HEK293T (cell line): ENCODE data around the gene FBXW8.
A peak's percentile ranks its signal among the peaks of the same experiment; 100 is the strongest.

Source experiments
- CTCF ChIA-PET: fragments of 350-600 bp; formaldehyde crosslinking; extraction: SDS; loops from one replicate; lab custom pipeline; 2021; ENCODE audit warnings: antibody characterized with exemption, inconsistent platforms; lab: Yijun Ruan, JAX
- POLR2A ChIA-PET: fragments of 350-600 bp; formaldehyde crosslinking; extraction: SDS; loops from one replicate; lab custom pipeline; 2020; ENCODE audit warnings: antibody characterized with exemption, inconsistent platforms; lab: Yijun Ruan, JAX
- DNase-seq: peaks from one replicate; pipeline ENCODE4 v3.0.0; 2012; ENCODE audit warnings: mixed read lengths; ENCODE audit errors: extremely low spot score
- ARNT ChIP-seq: fragments of 450-650 bp; IDR thresholded peaks from 2 replicates; pipeline ENCODE4 v1.6.1; 2017; ENCODE audit warnings: mild to moderate bottlenecking
- BHLHE40 ChIP-seq: fragments of 450-650 bp; IDR thresholded peaks from 2 replicates; pipeline ENCODE4 v1.6.1; 2016; ENCODE audit warnings: mild to moderate bottlenecking, moderate library complexity, borderline replicate concordance
- CTBP1 ChIP-seq: fragments of 450-650 bp; IDR thresholded peaks from 2 replicates; pipeline ENCODE4 v1.6.1; 2016; ENCODE audit warnings: borderline replicate concordance
- ELF4 ChIP-seq: fragments of 450-650 bp; IDR thresholded peaks from 2 replicates; pipeline ENCODE4 v1.6.1; 2017; ENCODE audit warnings: antibody characterized with exemption
- FOXA1 ChIP-seq: fragments of 450-650 bp; IDR thresholded peaks from 2 replicates; pipeline ENCODE4 v1.6.1; 2016; ENCODE audit warnings: mild to moderate bottlenecking
- FOXK2 ChIP-seq: fragments of 450-650 bp; IDR thresholded peaks from 2 replicates; pipeline ENCODE4 v1.6.1; 2016; ENCODE audit warnings: mild to moderate bottlenecking
- FOXM1 ChIP-seq: fragments of 450-650 bp; IDR thresholded peaks from 2 replicates; pipeline ENCODE4 v1.6.1; 2017; ENCODE audit warnings: mild to moderate bottlenecking, borderline replicate concordance
- HDGF ChIP-seq: fragments of 450-650 bp; IDR thresholded peaks from 2 replicates; pipeline ENCODE4 v1.6.1; 2017; ENCODE audit warnings: antibody characterized with exemption, borderline replicate concordance
- L3MBTL2 ChIP-seq: fragments of 450-650 bp; conservative IDR thresholded peaks from 2 replicates; pipeline ENCODE4 v1.6.1; 2016; ENCODE audit warnings: mild to moderate bottlenecking
- LEF1 ChIP-seq: fragments of 450-650 bp; IDR thresholded peaks from 2 replicates; pipeline ENCODE4 v1.6.1; 2017; ENCODE audit warnings: mild to moderate bottlenecking, borderline replicate concordance
- NFRKB ChIP-seq: fragments of 450-650 bp; IDR thresholded peaks from 2 replicates; pipeline ENCODE4 v1.6.1; 2016; ENCODE audit warnings: mild to moderate bottlenecking, moderate library complexity
- SP1 ChIP-seq: fragments of 450-650 bp; IDR thresholded peaks from 2 replicates; pipeline ENCODE4 v1.6.1; 2017
- SUZ12 ChIP-seq: fragments of 450-650 bp; IDR thresholded peaks from 2 replicates; pipeline ENCODE4 v1.6.1; 2016; ENCODE audit warnings: mild to moderate bottlenecking
- TARDBP ChIP-seq: fragments of 450-650 bp; IDR thresholded peaks from 2 replicates; pipeline ENCODE4 v1.6.1; 2016
- ZNF384 ChIP-seq: fragments of 450-650 bp; IDR thresholded peaks from 2 replicates; pipeline ENCODE4 v1.6.1; 2016
- TF ChIP-seq, protein P1 (sequence below): fragments of 450-650 bp; IDR thresholded peaks from 2 replicates; pipeline ENCODE4 v1.6.1; 2016

Gene FBXW8

DNA sequence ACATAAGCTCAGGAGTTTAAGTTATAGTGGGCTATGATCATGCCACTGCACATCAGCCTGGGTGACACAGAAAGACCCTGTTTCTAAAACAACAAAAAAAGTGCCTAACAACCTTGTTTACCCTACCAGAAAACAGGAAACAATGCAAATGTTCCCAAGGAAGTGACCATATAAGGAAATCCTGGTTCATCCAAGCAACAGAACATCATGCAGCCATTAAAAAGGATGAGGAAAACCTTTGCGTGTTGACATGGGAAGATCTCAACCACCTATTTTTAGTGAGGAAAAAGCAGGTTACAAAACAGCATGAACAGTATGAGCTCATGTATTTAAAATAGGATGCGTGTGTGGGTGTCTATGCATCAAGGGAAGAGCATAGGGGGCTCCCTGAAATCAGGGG lies 43.2 kb upstream of the FBXW8 start:
- POLR2A ChIA-PET = no interaction called here
- DNase-seq = no peak
- CTCF ChIA-PET = interaction anchor here (0.9 to 1.1 kb wide), 2 partner anchors 15 to 164 kb away, joined by 3 read pairs; no protein-coding TSS in a partner anchor
- TF ChIP-seq SUZ12 (no peak), ZNF384 (no peak), L3MBTL2 (no peak), ARNT (no peak), HDGF (no peak), FOXM1 (no peak), SP1 (no peak)
- TF ChIP-seq, protein P1, sequence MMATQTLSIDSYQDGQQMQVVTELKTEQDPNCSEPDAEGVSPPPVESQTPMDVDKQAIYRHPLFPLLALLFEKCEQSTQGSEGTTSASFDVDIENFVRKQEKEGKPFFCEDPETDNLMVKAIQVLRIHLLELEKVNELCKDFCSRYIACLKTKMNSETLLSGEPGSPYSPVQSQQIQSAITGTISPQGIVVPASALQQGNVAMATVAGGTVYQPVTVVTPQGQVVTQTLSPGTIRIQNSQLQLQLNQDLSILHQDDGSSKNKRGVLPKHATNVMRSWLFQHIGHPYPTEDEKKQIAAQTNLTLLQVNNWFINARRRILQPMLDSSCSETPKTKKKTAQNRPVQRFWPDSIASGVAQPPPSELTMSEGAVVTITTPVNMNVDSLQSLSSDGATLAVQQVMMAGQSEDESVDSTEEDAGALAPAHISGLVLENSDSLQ = no peak

DNA sequence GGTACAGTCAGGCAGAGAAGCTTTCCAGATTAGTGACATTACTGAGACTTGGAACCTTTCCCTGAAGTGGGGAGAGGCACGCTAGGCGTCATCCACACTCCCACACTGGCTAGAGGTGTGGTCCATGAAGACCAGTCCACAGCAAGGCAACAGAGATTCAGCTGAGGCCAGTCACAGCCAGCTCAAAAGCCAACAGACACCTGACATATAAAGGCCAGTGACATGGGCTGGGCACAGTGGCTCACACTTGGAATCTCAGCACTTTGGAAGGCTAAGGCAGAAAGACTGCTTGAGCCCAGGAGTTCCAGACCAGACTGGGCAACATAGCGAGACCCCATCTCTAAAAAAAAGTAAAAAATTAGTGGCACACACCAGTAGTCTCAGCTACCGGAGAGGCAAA lies 40.4 kb upstream of the FBXW8 start:
- no peak for DNase-seq
- ChIA-PET POLR2A (interaction anchor here (1.4 kb wide), 1 partner anchor 10 kb away, joined by 3 read pairs; the partner anchor contains the start of gene HRK), CTCF (no interaction called here)
- TF ChIP-seq FOXA1 (no peak), SP1 (no peak), SUZ12 (no peak), ELF4 (no peak), TARDBP (no peak), ZNF384 (no peak), BHLHE40 (no peak), FOXK2 (no peak), FOXM1 (no peak), HDGF (no peak), CTBP1 (no peak), L3MBTL2 (no peak), NFRKB (no peak), LEF1 (no peak), ARNT (no peak)
- TF ChIP-seq, protein P1 = no peak

DNA sequence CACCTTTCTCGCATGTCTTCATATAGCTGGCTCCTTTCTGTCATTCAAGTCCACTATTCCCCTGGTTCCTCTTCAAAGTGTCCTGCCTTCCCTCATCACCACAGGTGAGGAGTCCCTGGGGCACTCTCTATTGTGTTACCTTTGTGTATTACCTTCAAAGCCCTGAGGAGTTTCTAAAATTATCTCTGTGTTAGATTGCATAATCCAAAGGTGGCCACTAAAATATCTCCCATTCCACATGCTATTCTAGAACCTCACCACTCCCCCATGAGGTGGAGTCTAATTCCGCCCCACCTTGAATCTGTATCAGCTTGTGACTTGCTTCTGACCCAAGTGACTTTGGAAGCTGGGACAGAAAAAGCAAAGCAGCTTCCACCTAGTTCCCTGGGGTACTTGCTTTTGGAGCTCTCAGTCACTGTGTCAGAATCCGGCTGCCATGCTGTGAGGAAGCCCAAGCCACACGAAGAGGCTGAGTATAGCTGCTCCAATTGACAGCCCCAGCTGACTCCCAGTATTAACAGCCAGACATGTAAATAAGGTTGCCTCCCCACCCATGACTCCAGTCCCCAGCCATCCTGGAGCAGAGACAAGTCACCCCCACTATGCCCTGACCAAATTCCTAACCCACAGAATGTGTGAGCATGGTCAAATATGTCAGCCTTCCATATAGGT lies 36.3 kb upstream of the FBXW8 start:
- POLR2A ChIA-PET = no interaction called here
- no peak for TF ChIP-seq L3MBTL2
- no peak for TF ChIP-seq ARNT
- no peak for TF ChIP-seq FOXM1
- TF ChIP-seq SP1 = no peak
- no peak for TF ChIP-seq FOXK2
- no peak for TF ChIP-seq ELF4
- CTCF ChIA-PET = interaction anchor here (0.5 to 1.0 kb wide), 2 partner anchors 8 to 187 kb away, joined by 3 read pairs; no protein-coding TSS in a partner anchor
- DNase-seq = no peak

DNA sequence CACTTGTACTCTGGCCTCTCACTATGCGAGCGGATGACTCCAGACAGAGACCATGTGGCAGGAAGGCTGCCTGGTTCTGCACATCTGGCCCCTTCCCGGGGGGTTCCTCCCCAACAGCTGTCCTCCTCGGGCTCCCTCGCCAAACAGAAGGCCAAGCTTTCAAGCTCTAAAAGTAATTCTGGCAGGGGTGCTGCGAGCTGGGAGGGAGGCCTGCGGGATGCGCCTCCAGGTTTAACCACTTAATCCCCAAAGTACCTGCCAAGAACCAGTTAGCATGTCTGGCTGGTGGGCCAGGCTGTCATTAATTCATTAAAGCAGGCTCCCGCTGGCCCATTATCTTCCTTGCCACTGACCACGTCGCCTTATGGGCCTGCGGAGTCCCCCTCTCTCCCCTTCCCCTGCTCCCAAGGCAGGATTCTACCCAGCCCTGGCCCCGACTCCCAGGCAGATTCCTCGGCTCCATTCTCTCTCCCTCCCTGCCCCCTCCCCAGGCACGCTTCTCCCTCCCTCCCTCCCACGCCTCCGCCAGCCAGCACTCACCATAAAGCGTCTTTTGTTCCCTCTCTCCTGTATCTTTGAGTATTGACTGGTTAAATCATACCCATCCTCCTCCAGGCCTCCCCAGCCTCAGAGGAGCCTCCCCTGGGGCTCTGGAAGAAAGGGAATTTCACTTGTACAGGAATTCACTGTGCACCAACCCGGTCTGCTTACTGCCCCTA lies 34.4 kb upstream of the FBXW8 start:
- CTCF ChIA-PET = no interaction called here
- TF ChIP-seq ARNT (no peak), FOXA1 (no peak), HDGF (no peak), SP1 (no peak), TARDBP (no peak), ZNF384 (no peak), CTBP1 (no peak), LEF1 (no peak), BHLHE40 (no peak), FOXK2 (no peak), NFRKB (no peak), ELF4 (no peak), L3MBTL2 (no peak), FOXM1 (no peak), SUZ12 (no peak)
- TF ChIP-seq, protein P1 = no peak
- no peak for DNase-seq
- POLR2A ChIA-PET = no interaction called here

DNA sequence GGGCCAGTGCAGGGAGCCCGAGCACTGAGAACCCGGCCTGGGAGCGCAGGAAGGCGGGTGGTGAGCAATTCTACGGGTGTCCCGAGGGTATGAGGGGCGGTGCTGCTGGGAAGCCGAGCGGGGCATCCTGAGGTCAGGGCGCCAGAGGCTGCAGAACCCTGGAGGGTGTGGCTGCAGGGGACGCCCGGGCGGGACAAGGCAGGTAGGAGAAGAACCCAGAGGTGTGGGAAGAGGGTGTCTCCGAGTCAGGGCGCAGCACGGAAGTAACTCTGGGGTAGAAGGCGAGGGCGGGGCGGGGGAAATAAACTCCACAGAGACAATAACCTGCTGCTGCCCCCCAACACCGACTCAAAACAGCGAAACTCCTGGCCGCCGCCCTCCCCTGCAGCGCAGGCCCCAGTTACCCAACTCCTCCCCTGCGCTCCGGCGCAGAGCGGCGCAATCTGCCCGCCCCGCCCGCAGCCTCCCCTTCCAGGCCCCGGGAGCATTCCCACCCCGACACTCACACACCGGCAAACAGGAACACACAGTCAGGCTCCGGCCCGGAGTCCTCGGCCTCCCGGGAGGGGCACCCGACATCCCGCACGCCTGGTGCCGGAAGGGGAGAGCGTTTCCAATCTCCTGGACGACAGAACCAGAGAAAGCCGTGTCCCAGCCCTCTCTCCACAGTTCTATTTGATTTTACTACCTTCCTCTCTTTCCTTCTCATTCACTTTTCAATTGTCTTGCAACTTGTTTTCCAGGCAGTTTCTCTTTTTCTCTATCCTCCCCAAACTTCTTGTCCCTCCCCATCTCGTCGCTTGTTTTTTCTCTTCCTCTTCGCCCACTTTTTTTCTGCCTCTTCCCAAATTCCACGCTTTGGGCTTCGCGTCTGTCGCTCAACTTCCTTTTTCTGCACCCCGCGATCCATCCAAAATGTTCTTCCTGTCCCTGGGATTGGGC lies 31.9 kb upstream of the FBXW8 start:
- TF ChIP-seq CTBP1 (no peak), BHLHE40 (no peak), TARDBP (no peak), NFRKB (no peak), L3MBTL2 (no peak), HDGF (no peak), ARNT (no peak), FOXK2 (no peak), FOXM1 (no peak), LEF1 (no peak), ZNF384 (no peak), ELF4 (no peak), FOXA1 (no peak), SUZ12 (no peak), SP1 (no peak)
- TF ChIP-seq, protein P1 = no peak
- ChIA-PET CTCF (interaction anchor here (1.0 to 2.0 kb wide), 2 partner anchors 16 to 165 kb away, joined by 3 to 13 read pairs; no protein-coding TSS in a partner anchor), POLR2A (no interaction called here)
- DNase-seq = peak; percentile 46
